NCI-H146 treated with DMSO at 0.1 percent for 48 hours (cell line): ENCODE results near the gene KCNQ1OT1.

Source experiments
- DNase-seq: peaks from one replicate; lab custom pipeline; 2025; ENCODE audit not compliant: unreplicated experiment; lab: John Stamatoyannopoulos, UW

KCNQ1OT1 gene

GRCh38 chr11:2584812-2585565, 114.8 kb downstream of the KCNQ1OT1 start:
- no peak for DNase-seq

- DNase-seq = no peak
These were observed 115.4 kb downstream of the KCNQ1OT1 start for GRCh38 chr11:2584434-2584811.

- DNase-seq = no peak
These were observed 116.2 kb downstream of the KCNQ1OT1 start for GRCh38 chr11:2583605-2583958.

- DNase-seq = no peak
These were observed 116.7 kb downstream of the KCNQ1OT1 start for GRCh38 chr11:2582946-2583604.

GRCh38 chr11:2582351-2582945, 117.3 kb downstream of the KCNQ1OT1 start:
- DNase-seq = no peak

- no peak for DNase-seq
These were observed 117.9 kb downstream of the KCNQ1OT1 start for GRCh38 chr11:2581931-2582350.

- no peak for DNase-seq
These were observed 118.5 kb downstream of the KCNQ1OT1 start for GRCh38 chr11:2581151-2581930.

- DNase-seq = no peak
These were observed 119.2 kb downstream of the KCNQ1OT1 start for GRCh38 chr11:2580571-2581001.

- no peak for DNase-seq
These were observed 119.8 kb downstream of the KCNQ1OT1 start for GRCh38 chr11:2580061-2580421.

- DNase-seq = no peak
These were observed 120.3 kb downstream of the KCNQ1OT1 start for GRCh38 chr11:2579315-2580060.

GRCh38 chr11:2578929-2579270, 120.9 kb downstream of the KCNQ1OT1 start:
- DNase-seq = no peak

- no peak for DNase-seq
These were observed 121.5 kb downstream of the KCNQ1OT1 start for GRCh38 chr11:2577991-2578928.

- DNase-seq = no peak
These were observed 122.5 kb downstream of the KCNQ1OT1 start for GRCh38 chr11:2577031-2577990.

GRCh38 chr11:2576549-2576948, 123.2 kb downstream of the KCNQ1OT1 start:
- no peak for DNase-seq

- no peak for DNase-seq
These were observed 123.7 kb downstream of the KCNQ1OT1 start for GRCh38 chr11:2576111-2576510.

GRCh38 chr11:2575591-2576051, 124.2 kb downstream of the KCNQ1OT1 start:
- no peak for DNase-seq

- no peak for DNase-seq
These were observed 125.0 kb downstream of the KCNQ1OT1 start for GRCh38 chr11:2574553-2575535.
